Natural killer cell treated with Interleukin-12 subunit alpha and Interleukin-12 subunit beta and Interleukin-15 and Interleukin-18, amount 100 ng/mL, for 72 hours (primary cell): ENCODE results near the gene SMOC2. TPM values are rescaled to one million over a fixed set of nuclear protein-coding genes. Genes with fewer than 3 reads are reported as not detected.

Experiments
- total RNA-seq, 2 donors: library from RNA; stranded (reverse); gene quantifications; one replicate each; pipeline ENCODE4 v1.2.3, GENCODE V29; 2022

The SMOC2 gene
- total RNA-seq, 2 donors from 2014 or later = not detected

Other genes starting within 250 kb of the SMOC2 start
- not detected for gene DACT2, start 121.4 kb upstream of the SMOC2 start, total RNA-seq